GM10248 (cell line): ENCODE measurements around the gene HADH.
A peak's percentile ranks its signal among the peaks of the same experiment; 100 is the strongest.

Source experiments
- CTCF ChIA-PET: fragments of 300-600 bp; sonication (Branson Sonifier 250); formaldehyde crosslinking; extraction: SDS; loops from one replicate; lab custom pipeline; 2021; ENCODE audit warnings: antibody characterized with exemption; lab: Yijun Ruan, JAX
- POLR2A ChIA-PET: fragments of 350-650 bp; sonication (Branson Sonifier 250); formaldehyde crosslinking; extraction: SDS; loops from one replicate; lab custom pipeline; 2020; ENCODE audit warnings: antibody characterized with exemption; lab: Yijun Ruan, JAX
- DNase-seq: peaks from one replicate; pipeline ENCODE4 v3.0.0; 2012; ENCODE audit errors: extremely low spot score
- TF ChIP-seq, protein P1 (sequence below): IDR thresholded peaks from 2 replicates; pipeline ENCODE4 v1.5.1; 2012; ENCODE audit warnings: mild to moderate bottlenecking, low read depth; ENCODE audit errors: extremely low read depth, missing control alignments, control extremely low read depth

HADH gene

DNA sequence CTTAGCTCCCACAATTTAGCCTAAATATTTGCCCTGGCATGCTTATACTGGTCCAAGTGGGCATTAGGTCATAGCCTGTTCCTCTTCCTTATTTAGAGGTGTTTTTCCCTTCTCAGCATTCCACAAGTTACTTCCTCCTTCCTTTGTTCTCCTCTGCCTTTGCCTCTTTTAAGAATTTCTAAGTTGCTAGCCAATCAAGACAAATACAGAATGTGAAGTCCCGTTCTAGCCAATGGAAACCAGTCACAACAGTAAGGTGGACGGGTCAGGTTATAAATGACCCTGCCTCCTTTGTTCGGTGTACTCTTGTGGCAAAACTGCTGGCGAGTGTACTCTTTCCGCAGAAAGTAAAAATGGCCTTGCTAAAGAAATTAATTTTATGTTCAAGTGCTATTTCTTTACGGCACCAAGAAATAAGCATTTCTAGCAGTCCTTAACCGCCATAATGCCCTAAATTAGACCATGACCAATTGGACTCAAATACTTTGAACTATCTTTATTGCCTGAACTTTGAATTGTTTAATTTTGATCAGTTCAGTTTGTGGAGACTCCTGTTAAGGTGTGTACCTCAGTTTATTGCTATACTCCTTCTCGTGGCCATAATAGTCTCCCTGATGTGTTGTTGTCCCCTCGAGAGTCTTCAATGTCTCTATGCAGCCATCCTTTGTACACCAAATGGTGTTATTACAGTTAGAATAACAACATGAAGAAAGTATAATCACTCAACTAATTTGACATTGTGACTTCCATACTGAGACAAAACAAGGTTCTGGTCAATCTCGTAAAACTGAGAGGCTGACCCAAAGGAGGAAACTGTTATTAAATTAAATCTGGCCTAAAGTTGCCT lies 1.6 kb upstream of the HADH start:
- ChIA-PET CTCF (no interaction called here), POLR2A (no interaction called here)

DNA sequence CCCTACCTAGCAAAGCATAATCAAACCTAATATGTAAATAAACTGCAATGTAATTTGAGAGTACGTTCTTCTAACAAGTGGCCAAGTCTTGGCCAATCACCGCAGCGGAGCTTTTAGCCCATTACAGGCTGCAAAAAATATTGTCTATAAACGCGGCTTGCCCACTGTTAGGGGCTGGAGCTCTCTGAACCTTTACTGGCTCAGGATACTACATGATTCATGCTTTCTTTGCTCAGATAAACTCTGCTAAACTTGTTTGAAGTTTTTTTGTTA lies 990 bp upstream of the HADH start:
- DNase-seq, result no peak
- ChIA-PET POLR2A (no interaction called here), CTCF (no interaction called here)
- TF ChIP-seq, protein P1, sequence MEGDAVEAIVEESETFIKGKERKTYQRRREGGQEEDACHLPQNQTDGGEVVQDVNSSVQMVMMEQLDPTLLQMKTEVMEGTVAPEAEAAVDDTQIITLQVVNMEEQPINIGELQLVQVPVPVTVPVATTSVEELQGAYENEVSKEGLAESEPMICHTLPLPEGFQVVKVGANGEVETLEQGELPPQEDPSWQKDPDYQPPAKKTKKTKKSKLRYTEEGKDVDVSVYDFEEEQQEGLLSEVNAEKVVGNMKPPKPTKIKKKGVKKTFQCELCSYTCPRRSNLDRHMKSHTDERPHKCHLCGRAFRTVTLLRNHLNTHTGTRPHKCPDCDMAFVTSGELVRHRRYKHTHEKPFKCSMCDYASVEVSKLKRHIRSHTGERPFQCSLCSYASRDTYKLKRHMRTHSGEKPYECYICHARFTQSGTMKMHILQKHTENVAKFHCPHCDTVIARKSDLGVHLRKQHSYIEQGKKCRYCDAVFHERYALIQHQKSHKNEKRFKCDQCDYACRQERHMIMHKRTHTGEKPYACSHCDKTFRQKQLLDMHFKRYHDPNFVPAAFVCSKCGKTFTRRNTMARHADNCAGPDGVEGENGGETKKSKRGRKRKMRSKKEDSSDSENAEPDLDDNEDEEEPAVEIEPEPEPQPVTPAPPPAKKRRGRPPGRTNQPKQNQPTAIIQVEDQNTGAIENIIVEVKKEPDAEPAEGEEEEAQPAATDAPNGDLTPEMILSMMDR, result no peak

More for the DNA sequence above, 1.6 kb upstream of the HADH start:
- TF ChIP-seq, protein P1, result no peak
- DNase-seq, result no peak

DNA sequence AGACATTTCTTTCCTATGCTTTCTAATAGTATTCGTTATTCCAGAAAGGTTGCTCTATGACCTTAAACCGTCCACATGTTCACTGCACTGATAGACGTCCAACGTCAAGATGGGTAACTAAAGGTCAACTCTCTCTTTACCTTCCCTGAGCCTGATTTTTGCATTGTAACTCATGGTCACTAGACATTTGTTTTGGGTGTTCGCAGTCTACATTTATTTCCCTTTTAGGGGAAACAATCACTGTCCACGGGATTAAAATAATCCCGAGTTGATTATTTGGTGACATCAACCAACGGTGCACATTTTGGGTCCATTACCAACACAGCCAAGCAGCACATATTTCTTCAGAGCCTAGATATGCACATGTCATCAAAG lies 540 bp upstream of the HADH start:
- POLR2A ChIA-PET, result no interaction called here
- DNase-seq, result no peak
- CTCF ChIA-PET, result interaction anchor here (2.5 kb wide), 1 partner anchor 41 kb away, joined by 6 read pairs; no protein-coding TSS in a partner anchor
- TF ChIP-seq, protein P1, result no peak

DNA sequence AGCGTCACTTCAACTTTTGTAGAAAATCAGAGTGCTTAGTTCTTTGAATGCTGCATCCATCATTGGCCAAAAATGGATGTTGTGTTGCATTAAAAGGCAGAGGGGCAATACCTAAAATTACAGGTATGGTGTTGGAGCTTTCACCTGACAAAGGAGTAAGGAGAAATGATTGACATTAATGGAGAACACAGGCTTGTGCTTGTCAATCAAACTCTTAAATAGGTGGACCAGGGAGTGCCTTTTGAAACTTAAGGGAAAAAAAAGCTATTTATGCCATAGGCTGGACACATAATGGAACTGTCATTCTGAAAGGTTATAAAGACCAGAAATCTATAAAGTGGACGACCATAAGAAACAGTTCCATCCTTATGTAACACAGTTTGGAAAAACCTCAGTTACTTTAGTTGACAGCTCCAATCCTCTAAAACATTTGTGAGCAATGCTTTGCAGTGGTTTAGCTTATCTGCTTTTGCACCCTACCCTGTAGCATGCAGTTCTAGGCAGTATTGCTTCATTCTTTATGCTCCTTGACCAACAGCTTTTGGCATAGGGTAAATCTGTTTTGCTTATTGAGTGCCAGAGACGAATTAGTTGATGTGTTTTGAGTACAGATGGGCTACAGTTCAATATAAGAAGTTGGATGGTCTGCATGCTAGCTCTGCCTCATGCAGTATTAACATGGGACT lies 2.4 kb downstream of the HADH start:
- TF ChIP-seq, protein P1, result no peak
- ChIA-PET POLR2A (no interaction called here), CTCF (interaction anchor here (0.9 to 10.7 kb wide), 6 partner anchors 10 to 581 kb away, joined by 3 to 76 read pairs (median 4); no protein-coding TSS in a partner anchor)
- DNase-seq, result no peak

DNA sequence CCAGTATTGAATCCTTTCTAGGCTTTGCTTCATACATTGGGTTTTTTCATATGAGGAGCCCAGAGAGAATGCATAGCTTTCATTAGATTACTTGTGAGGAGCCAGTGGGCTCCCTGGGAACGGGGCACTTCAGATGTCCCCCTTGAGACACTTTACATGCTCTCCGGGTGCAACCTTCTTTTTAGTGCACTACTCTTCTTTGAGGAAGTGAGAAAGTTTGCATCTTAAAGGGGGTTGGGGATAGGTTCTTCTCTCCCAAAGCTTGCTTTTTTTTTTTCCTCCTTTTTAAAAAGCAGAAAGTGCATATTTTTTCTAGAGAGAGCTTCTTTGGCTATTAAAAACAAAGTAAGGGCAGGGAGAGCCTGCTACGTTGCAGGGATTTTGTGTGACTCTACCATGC lies 4.3 kb downstream of the HADH start:
- ChIA-PET CTCF (interaction anchor here (1.1 to 10.7 kb wide), 8 partner anchors 9 to 42 kb away, joined by 3 to 76 read pairs (median 5); no protein-coding TSS in a partner anchor), POLR2A (no interaction called here)
- DNase-seq, result peak; percentile 45
- TF ChIP-seq, protein P1, result no peak

DNA sequence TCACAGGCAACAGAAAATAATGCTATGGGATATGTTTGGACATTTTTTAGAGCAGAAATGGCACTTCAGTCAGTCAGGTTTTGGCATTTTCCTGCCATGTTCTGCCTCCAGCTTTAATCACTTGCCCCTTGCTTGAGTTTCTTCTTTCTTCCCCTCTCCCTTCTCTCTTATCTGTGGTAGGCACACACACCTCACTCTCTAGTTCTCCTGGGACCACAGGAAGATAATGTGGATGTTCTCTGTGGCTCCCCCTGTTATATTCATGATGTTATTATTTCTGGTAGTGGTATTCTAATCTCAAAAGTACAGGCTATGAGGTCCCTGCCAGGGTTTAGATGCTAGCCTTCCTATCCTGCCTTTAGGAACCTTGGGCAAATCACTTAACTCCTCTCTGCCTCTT lies 5.2 kb downstream of the HADH start:
- ChIA-PET POLR2A (no interaction called here), CTCF (interaction anchor here (1.1 to 10.7 kb wide), 6 partner anchors 14 to 578 kb away, joined by 3 to 76 read pairs (median 5); no protein-coding TSS in a partner anchor)
- DNase-seq, result no peak
- TF ChIP-seq, protein P1, result no peak
